K562 (cell line): ENCODE measurements around the gene BCL2L13. TPM values are rescaled to one million over a fixed set of nuclear protein-coding genes. Genes with fewer than 3 reads are reported as not detected.

ENCODE experiments used
- ARHGAP35 ChIP-seq: fragments of 450-650 bp; IDR thresholded peaks from 2 replicates; pipeline ENCODE4 v1.6.1; 2018; ENCODE audit not compliant: partially characterized antibody
- FOXO4 ChIP-seq: fragments of 450-650 bp; formaldehyde crosslinking; IDR thresholded peaks from 2 replicates; pipeline ENCODE4 v1.4.0; 2020; ENCODE audit warnings: mild to moderate bottlenecking, moderate library complexity
- GTF2B ChIP-seq: IDR thresholded peaks from 2 replicates; pipeline ENCODE4 v1.6.1; 2011; ENCODE audit not compliant: insufficient read length; ENCODE audit errors: extremely low read depth
- MYC ChIP-seq, 2 experiments: fragments of 250-450 bp in 1 of 2; sonication (Bioruptor Pico) in 1 of 2; IDR thresholded peaks; 2 replicates each; pipeline versions ENCODE4 v1.5.1 to v1.6.1; 2012 to 2021; ENCODE audit warnings: low read depth in 2 of 2, borderline replicate concordance in 1 of 2, improper control_type of control experiment in 1 of 2, low read length in 1 of 2, mild to moderate bottlenecking in 1 of 2, moderate library complexity in 1 of 2
- NEUROD1 ChIP-seq: fragments of 150-350 bp; IDR thresholded peaks from 2 replicates; pipeline ENCODE4 v1.6.1; 2014; ENCODE audit warnings: borderline replicate concordance, low read length, low read depth; ENCODE audit not compliant: partially characterized antibody
- NR0B1 ChIP-seq: fragments of 450-650 bp; IDR thresholded peaks from one replicate; pipeline ENCODE4 v1.6.1; 2018; ENCODE audit warnings: mild to moderate bottlenecking, moderate library complexity; ENCODE audit not compliant: partially characterized antibody
- PHF21A ChIP-seq: fragments of 450-650 bp; IDR thresholded peaks from 2 replicates; pipeline ENCODE4 v1.6.1; 2017; ENCODE audit warnings: low read depth, borderline replicate concordance
- RERE ChIP-seq: sonication (generic); formaldehyde crosslinking; IDR thresholded peaks from 2 replicates; pipeline ENCODE4 v1.8.0; 2023; ENCODE audit warnings: missing genetic modification reagents, mild to moderate bottlenecking, borderline replicate concordance
- TSHZ1 ChIP-seq: fragments of 250-450 bp; sonication (Bioruptor Pico); IDR thresholded peaks from 2 replicates; pipeline ENCODE4 v1.4.0; 2020; ENCODE audit warnings: mild to moderate bottlenecking, moderate library complexity
- ZKSCAN1 ChIP-seq: fragments of 150-350 bp; IDR thresholded peaks from 2 replicates; pipeline ENCODE4 v1.6.1; 2016; ENCODE audit warnings: low read depth, low read length
- ZNF12 ChIP-seq: sonication (generic); formaldehyde crosslinking; IDR thresholded peaks from 2 replicates; pipeline ENCODE4 v1.4.0; 2020; ENCODE audit warnings: mild to moderate bottlenecking, missing genetic modification reagents
- ZNF165 ChIP-seq: fragments of 250-450 bp; sonication (Bioruptor Pico); IDR thresholded peaks from 2 replicates; pipeline ENCODE4 v1.4.0; 2020; ENCODE audit warnings: borderline replicate concordance
- ZNF511 ChIP-seq: sonication (generic); formaldehyde crosslinking; IDR thresholded peaks from 2 replicates; pipeline ENCODE4 v1.8.0; 2022; ENCODE audit warnings: mild to moderate bottlenecking, missing genetic modification reagents
- ZNF717 ChIP-seq: fragments of 250-450 bp; sonication (Bioruptor Pico); IDR thresholded peaks from 2 replicates; pipeline ENCODE4 v1.5.0; 2021
- polyA plus RNA-seq, 8 experiments: library from polyadenylated mRNA; depleted of rRNA in 4 of 8; stranded (reverse) in 5 of 8; unstranded in 3 of 8; fragments of >200 nt; fragmentation: Nextera tagmentation in 2 of 8; fragmentation: Illumina TruSeq in 1 of 8; extraction: Ambion mirVana in 2 of 8; extraction: Trizol in 1 of 8; gene quantifications; 2 replicates each; pipeline versions ENCODE4 v1.2.1 to v1.2.3, GENCODE V29; 2011 to 2014; ENCODE audit warnings: inconsistent platforms in 1 of 8, missing spikeins in 1 of 8
- total RNA-seq, 7 experiments: library from RNA; depleted of rRNA in 6 of 7; stranded (reverse); fragments of >200 nt in 6 of 7; fragmentation: Illumina TruSeq in 2 of 7; extraction: Trizol in 2 of 7; gene quantifications; 2 replicates each; pipeline versions ENCODE4 v1.2.1 to v1.2.3, GENCODE V29; 2011 to 2021; ENCODE audit warnings: low replicate concordance in 1 of 7

BCL2L13 gene
- total and polyA plus RNA-seq, 9 of the 15 experiments (the other 6 are each of a cell fraction or from before 2014, with no cell fraction given) = 41.5 to 63.4 (median 56.5) TPM

- TF ChIP-seq TSHZ1 (CRISPR knock-in tag) = no peak
- TF ChIP-seq ZNF12 (CRISPR knock-in tag) = no peak
- TF ChIP-seq ZNF511 = peak; percentile 72; the same call in 1 of the 2 replicates
- no peak for TF ChIP-seq NEUROD1
- no peak for TF ChIP-seq NR0B1
- no peak for TF ChIP-seq MYC (IDR thresholded peaks at IDR 0.05; ENCODE audit: low read depth, low read length)
- no peak for TF ChIP-seq MYC (CRISPR knock-in tag; IDR thresholded peaks at IDR 0.05; ENCODE audit: borderline replicate concordance, low read depth)
- no peak for TF ChIP-seq ARHGAP35
- no peak for TF ChIP-seq GTF2B
- TF ChIP-seq FOXO4 (CRISPR knock-in tag) = no peak
- no peak for TF ChIP-seq ZNF165 (CRISPR knock-in tag)
- TF ChIP-seq RERE (CRISPR knock-in tag) = no peak
- TF ChIP-seq ZKSCAN1 = no peak
- TF ChIP-seq PHF21A = no peak
- no peak for TF ChIP-seq ZNF717 (CRISPR knock-in tag)
These were observed 10.6 kb upstream of the BCL2L13 start (continued) for GRCh38 chr22:17627961-17628405.
